Activated CD8-positive, alpha-beta T cell treated with anti-CD3 and anti-CD28 coated beads for 36 hours (primary cell): ENCODE measurements around the gene KRT37. TPM values are rescaled to one million over a fixed set of nuclear protein-coding genes. Genes with fewer than 3 reads are reported as not detected.

Experiments
- ATAC-seq: fragments of 200-7000 bp; cut with Tn5 transposase; one replicate; pipeline ENCODE4 v1.10.0; 2021; ENCODE audit warnings: mild to moderate bottlenecking, moderate library complexity
- CTCF ChIA-PET: fragments of 350-600 bp; sonication (Branson Sonifier 250); formaldehyde crosslinking; loops from one replicate; lab custom pipeline; 2021; ENCODE audit warnings: antibody characterized with exemption; lab: Charles Lee
- POLR2A ChIA-PET: fragments of 350-600 bp; sonication (Branson Sonifier 250); formaldehyde crosslinking; loops from one replicate; lab custom pipeline; 2021; ENCODE audit warnings: antibody characterized with exemption; lab: Charles Lee
- DNase-seq: peaks from one replicate; pipeline ENCODE4 v3.0.0-alpha.2; 2020
- H3K27ac Mint-ChIP-seq: one replicate; pipeline ENCODE4 v1.8.0; 2021; ENCODE audit warnings: mild to moderate bottlenecking, mixed read lengths
- H3K27me3 Mint-ChIP-seq: one replicate; pipeline ENCODE4 v1.8.0; 2021; ENCODE audit warnings: mixed read lengths
- H3K36me3 Mint-ChIP-seq: one replicate; pipeline ENCODE4 v1.8.0; 2021; ENCODE audit warnings: low read depth, mixed read lengths
- H3K4me1 Mint-ChIP-seq: one replicate; pipeline ENCODE4 v1.8.0; 2021; ENCODE audit warnings: low read depth, mixed read lengths
- H3K4me3 Mint-ChIP-seq: one replicate; pipeline ENCODE4 v1.8.0; 2021; ENCODE audit warnings: mild to moderate bottlenecking, moderate library complexity, mixed read lengths
- H3K9me3 Mint-ChIP-seq: one replicate; pipeline ENCODE4 v1.8.0; 2021; ENCODE audit warnings: mixed read lengths
- intact Hi-C: fragments of 100-400 bp; cut with micrococcal nuclease; formaldehyde crosslinking; loops from one replicate; pipeline ENCODE4 v1.10.0; 2022
- total RNA-seq, 2 experiments: library from RNA; stranded (reverse); gene quantifications; one replicate each; pipeline ENCODE4 v1.2.3, GENCODE V29; 2021
- TF ChIP-seq, protein P1 (sequence below): fragments of 200-600 bp; IDR thresholded peaks from one replicate; pipeline ENCODE4 v1.8.0; 2022; ENCODE audit warnings: antibody characterized with exemption, mild to moderate bottlenecking

KRT37 gene
- total RNA-seq: not detected

- Mint-ChIP-seq H3K36me3 (no peaks in the 10 kb centered on the region), H3K9me3 (no peaks in the 10 kb centered on the region), H3K4me3 (no peak within 1 kb of the TSS), H3K4me1 (peaks cover 4% of the 10 kb centered on the region), H3K27ac (no peak within 1 kb of the TSS), H3K27me3 (no peaks in the 10 kb centered on the region)
- TF ChIP-seq, protein P1, sequence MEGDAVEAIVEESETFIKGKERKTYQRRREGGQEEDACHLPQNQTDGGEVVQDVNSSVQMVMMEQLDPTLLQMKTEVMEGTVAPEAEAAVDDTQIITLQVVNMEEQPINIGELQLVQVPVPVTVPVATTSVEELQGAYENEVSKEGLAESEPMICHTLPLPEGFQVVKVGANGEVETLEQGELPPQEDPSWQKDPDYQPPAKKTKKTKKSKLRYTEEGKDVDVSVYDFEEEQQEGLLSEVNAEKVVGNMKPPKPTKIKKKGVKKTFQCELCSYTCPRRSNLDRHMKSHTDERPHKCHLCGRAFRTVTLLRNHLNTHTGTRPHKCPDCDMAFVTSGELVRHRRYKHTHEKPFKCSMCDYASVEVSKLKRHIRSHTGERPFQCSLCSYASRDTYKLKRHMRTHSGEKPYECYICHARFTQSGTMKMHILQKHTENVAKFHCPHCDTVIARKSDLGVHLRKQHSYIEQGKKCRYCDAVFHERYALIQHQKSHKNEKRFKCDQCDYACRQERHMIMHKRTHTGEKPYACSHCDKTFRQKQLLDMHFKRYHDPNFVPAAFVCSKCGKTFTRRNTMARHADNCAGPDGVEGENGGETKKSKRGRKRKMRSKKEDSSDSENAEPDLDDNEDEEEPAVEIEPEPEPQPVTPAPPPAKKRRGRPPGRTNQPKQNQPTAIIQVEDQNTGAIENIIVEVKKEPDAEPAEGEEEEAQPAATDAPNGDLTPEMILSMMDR: no peak
- CTCF ChIA-PET: no interaction called here
- no peak for ATAC-seq
- POLR2A ChIA-PET: no interaction called here
- no peak for DNase-seq
- intact Hi-C loops: no loop called here
Measured at GRCh38 chr17:41424111-41424635, at the start of gene KRT37. TSS of gene KRT37 (minus strand) at chr17:41424585. CDS start at chr17:41424523, 62 bp downstream.

DNA sequence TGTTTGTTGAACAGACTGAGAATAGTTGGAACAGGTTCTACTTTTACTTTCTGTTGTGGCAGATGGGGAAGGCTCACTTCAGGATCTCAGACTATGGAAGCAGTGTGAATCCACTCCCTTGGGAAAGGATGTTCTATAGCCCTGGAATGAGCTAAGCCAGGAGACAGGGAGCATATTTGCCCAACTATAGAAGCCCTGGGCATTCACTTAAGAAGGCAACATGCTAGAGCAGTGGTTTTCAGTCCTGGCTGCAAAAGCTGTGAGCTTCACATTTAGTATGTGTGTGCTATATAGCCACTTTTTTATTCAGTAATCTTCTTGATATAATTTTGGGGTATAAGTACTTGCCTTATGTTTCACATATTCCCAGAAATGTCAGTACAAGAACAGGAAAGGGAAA lies 44.0 kb upstream of the KRT37 start:
- Mint-ChIP-seq H3K9me3 (no peaks in the 10 kb centered on the region), H3K27me3 (peaks cover 2% of the 10 kb centered on the region), H3K36me3 (no peaks in the 10 kb centered on the region), H3K27ac (no peak overlapping the region), H3K4me1 (no peaks in the 10 kb centered on the region), H3K4me3 (no peak overlapping the region)
- DNase-seq (no peak), ATAC-seq (no peak)
- TF ChIP-seq, protein P1: no peak
- ChIA-PET CTCF (interaction anchor here (0.8 to 1.4 kb wide), 3 partner anchors 11 to 180 kb away, joined by 3 read pairs; no protein-coding TSS in a partner anchor), POLR2A (no interaction called here)
- intact Hi-C loops: no loop called here

GRCh38 chr17:41467561-41467960 lies 43.2 kb upstream of the KRT37 start:
- intact Hi-C loops: no loop called here
- Mint-ChIP-seq H3K9me3 (no peaks in the 10 kb centered on the region), H3K27ac (no peak overlapping the region), H3K4me1 (no peaks in the 10 kb centered on the region), H3K4me3 (no peak overlapping the region), H3K27me3 (peaks cover 2% of the 10 kb centered on the region), H3K36me3 (no peaks in the 10 kb centered on the region)
- TF ChIP-seq, protein P1: no peak
- CTCF ChIA-PET: interaction anchor here (0.8 kb wide), 1 partner anchor 181 kb away, joined by 3 read pairs; no protein-coding TSS in a partner anchor
- POLR2A ChIA-PET: no interaction called here
- no peak for DNase-seq
- ATAC-seq: no peak

DNA sequence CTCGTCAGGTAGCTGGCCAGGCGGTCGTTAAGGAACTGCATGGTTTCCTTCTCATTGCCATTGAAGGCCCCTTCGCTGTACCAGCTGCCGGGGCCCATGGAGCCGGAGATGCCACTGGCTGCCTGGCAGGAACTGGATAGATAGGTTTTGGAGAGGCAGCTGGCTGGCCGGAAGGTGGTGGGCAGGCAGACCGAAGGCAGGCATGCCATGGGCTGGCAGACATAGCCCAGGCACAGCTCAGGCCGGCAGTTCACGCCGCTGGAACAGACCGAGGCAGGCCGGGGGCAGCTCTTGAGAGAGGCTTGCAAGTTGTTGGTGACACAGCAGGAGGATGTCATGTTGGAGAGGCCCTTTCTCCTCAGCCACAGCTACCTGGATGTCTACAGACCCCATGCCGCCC lies 42.6 kb upstream of the KRT37 start, which contains the start of gene KRT32:
Gene KRT32, minus strand, starts transcription at position 399 of the 400 bp plus-strand sequence. Its CDS starts 61 bp downstream, at position 338.
- ATAC-seq: no peak
- CTCF ChIA-PET: interaction anchor here (1.2 kb wide), 1 partner anchor 49 kb away, joined by 3 read pairs; no protein-coding TSS in a partner anchor
- no peaks in the 10 kb centered on the region for H3K36me3 Mint-ChIP-seq
- POLR2A ChIA-PET: interaction anchor here (0.8 kb wide), 1 partner anchor 24 kb away, joined by 3 read pairs; no protein-coding TSS in a partner anchor
- H3K27me3 Mint-ChIP-seq: peaks cover 2% of the 10 kb centered on the region
- intact Hi-C loops: no loop called here
- H3K27ac Mint-ChIP-seq: no peak within 1 kb of the TSS
- H3K4me1 Mint-ChIP-seq: no peaks in the 10 kb centered on the region
- H3K4me3 Mint-ChIP-seq: no peak within 1 kb of the TSS
- TF ChIP-seq, protein P1: no peak
- no peak for DNase-seq
- H3K9me3 Mint-ChIP-seq: no peaks in the 10 kb centered on the region

DNA sequence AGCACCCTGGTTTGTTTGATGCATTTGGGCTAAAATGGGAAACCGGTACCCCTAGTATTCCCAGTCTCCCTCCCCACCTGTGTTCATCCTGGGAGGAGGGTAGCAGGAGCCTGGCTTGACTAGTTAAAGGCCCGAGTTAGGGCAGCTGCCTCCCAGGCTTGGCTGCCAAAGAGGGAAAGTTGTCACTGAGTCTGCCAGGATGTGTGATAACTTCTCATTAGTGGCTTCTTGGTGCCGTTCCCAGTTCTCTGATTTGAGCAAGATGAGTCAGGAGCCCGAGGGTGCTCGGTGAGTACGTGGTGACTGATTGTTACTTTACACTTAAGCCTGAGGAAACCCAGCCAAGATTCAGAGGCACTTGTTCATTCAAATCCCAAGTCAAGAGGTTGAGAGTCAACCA lies 40.3 kb upstream of the KRT37 start:
- Mint-ChIP-seq H3K27ac (no peak overlapping the region), H3K27me3 (peaks cover 2% of the 10 kb centered on the region), H3K36me3 (no peaks in the 10 kb centered on the region), H3K4me3 (no peak overlapping the region), H3K4me1 (no peaks in the 10 kb centered on the region), H3K9me3 (no peaks in the 10 kb centered on the region)
- ChIA-PET CTCF (no interaction called here), POLR2A (no interaction called here)
- no peak for DNase-seq
- intact Hi-C loops: no loop called here
- TF ChIP-seq, protein P1: no peak
- ATAC-seq: no peak
